ENCODE data around the gene GALNT1.

Gene GALNT1

GRCh38 chr18:35597758-35598157 is 16.2 kb downstream of the GALNT1 start:
- ChIA-PET POLR2A (no interaction called here), CTCF (no interaction called here)
- no peak for TF ChIP-seq ZNF384 (IDR thresholded peaks at IDR 0.05)
- no peak for TF ChIP-seq SP1 (IDR thresholded peaks at IDR 0.05)
- no peak for TF ChIP-seq LEF1 (IDR thresholded peaks at IDR 0.05; ENCODE audit: borderline replicate concordance)
- TF ChIP-seq FOXM1 (IDR thresholded peaks at IDR 0.05; ENCODE audit: borderline replicate concordance), result no peak
- TF ChIP-seq TARDBP (IDR thresholded peaks at IDR 0.05), result no peak
- no peak for DNase-seq (ENCODE audit: extremely low spot score)

GRCh38 chr18:35602193-35602820 is 20.8 kb downstream of the GALNT1 start:
- DNase-seq (ENCODE audit: extremely low spot score), result no peak
- CTCF ChIA-PET, result interaction anchor here (0.6 to 0.7 kb wide), 2 partner anchors 132 to 320 kb away, joined by 3 to 4 read pairs; no protein-coding TSS in a partner anchor
- no peak for TF ChIP-seq SUZ12 (IDR thresholded peaks at IDR 0.05)
- TF ChIP-seq PKNOX1 (IDR thresholded peaks at IDR 0.05), result no peak
- no peak for TF ChIP-seq L3MBTL2 (conservative IDR thresholded peaks at IDR 0.05)
- TF ChIP-seq FOXA1 (IDR thresholded peaks at IDR 0.05), result no peak
- no peak for TF ChIP-seq CTBP1 (IDR thresholded peaks at IDR 0.05; ENCODE audit: borderline replicate concordance)
- no peak for TF ChIP-seq ELF4 (IDR thresholded peaks at IDR 0.05)
- no peak for TF ChIP-seq ARNT (IDR thresholded peaks at IDR 0.05)
- TF ChIP-seq SP1 (IDR thresholded peaks at IDR 0.05), result no peak
- TF ChIP-seq ZNF384 (IDR thresholded peaks at IDR 0.05), result no peak
- no peak for TF ChIP-seq FOXK2 (IDR thresholded peaks at IDR 0.05)
- no peak for TF ChIP-seq LEF1 (IDR thresholded peaks at IDR 0.05; ENCODE audit: borderline replicate concordance)
- POLR2A ChIA-PET, result no interaction called here

- CTCF ChIA-PET, result interaction anchor here (0.6 kb wide), 1 partner anchor 320 kb away, joined by 4 read pairs; no protein-coding TSS in a partner anchor
- POLR2A ChIA-PET, result no interaction called here
- TF ChIP-seq FOXM1 (IDR thresholded peaks at IDR 0.05; ENCODE audit: borderline replicate concordance), result no peak
- no peak for TF ChIP-seq FOXA1 (IDR thresholded peaks at IDR 0.05)
- TF ChIP-seq LEF1 (IDR thresholded peaks at IDR 0.05; ENCODE audit: borderline replicate concordance), result no peak
- TF ChIP-seq BHLHE40 (IDR thresholded peaks at IDR 0.05; ENCODE audit: borderline replicate concordance), result no peak
- no peak for TF ChIP-seq HDGF (IDR thresholded peaks at IDR 0.05; ENCODE audit: borderline replicate concordance)
- TF ChIP-seq FOXK2 (IDR thresholded peaks at IDR 0.05), result no peak
- no peak for TF ChIP-seq ARNT (IDR thresholded peaks at IDR 0.05)
- no peak for TF ChIP-seq TARDBP (IDR thresholded peaks at IDR 0.05)
- TF ChIP-seq NFRKB (IDR thresholded peaks at IDR 0.05), result no peak
- TF ChIP-seq SUZ12 (IDR thresholded peaks at IDR 0.05), result no peak
- TF ChIP-seq L3MBTL2 (conservative IDR thresholded peaks at IDR 0.05), result no peak
- TF ChIP-seq ELF4 (IDR thresholded peaks at IDR 0.05), result no peak
- no peak for TF ChIP-seq CTBP1 (IDR thresholded peaks at IDR 0.05; ENCODE audit: borderline replicate concordance)
- TF ChIP-seq ZNF384 (IDR thresholded peaks at IDR 0.05), result no peak
- no peak for TF ChIP-seq PKNOX1 (IDR thresholded peaks at IDR 0.05)
- no peak for TF ChIP-seq SP1 (IDR thresholded peaks at IDR 0.05)
Observed at GRCh38 chr18:35603008-35603407, 21.5 kb downstream of the GALNT1 start.

GRCh38 chr18:35603528-35603927 is 22.0 kb downstream of the GALNT1 start:
- DNase-seq (ENCODE audit: extremely low spot score), result no peak
- POLR2A ChIA-PET, result interaction anchor here (0.7 kb wide), 1 partner anchor 13 kb away, joined by 3 read pairs; no protein-coding TSS in a partner anchor
- CTCF ChIA-PET, result no interaction called here
- TF ChIP-seq NFRKB (IDR thresholded peaks at IDR 0.05), result no peak
- TF ChIP-seq ARNT (IDR thresholded peaks at IDR 0.05), result no peak
- TF ChIP-seq BHLHE40 (IDR thresholded peaks at IDR 0.05; ENCODE audit: borderline replicate concordance), result no peak
- no peak for TF ChIP-seq PKNOX1 (IDR thresholded peaks at IDR 0.05)
- TF ChIP-seq HDGF (IDR thresholded peaks at IDR 0.05; ENCODE audit: borderline replicate concordance), result no peak
- TF ChIP-seq ELF4 (IDR thresholded peaks at IDR 0.05), result no peak
- no peak for TF ChIP-seq TARDBP (IDR thresholded peaks at IDR 0.05)
- TF ChIP-seq CTBP1 (IDR thresholded peaks at IDR 0.05; ENCODE audit: borderline replicate concordance), result no peak

More at GRCh38 chr18:35603008-35603407, 21.5 kb downstream of the GALNT1 start:
- no peak for DNase-seq (ENCODE audit: extremely low spot score)

- TF ChIP-seq SP1 (IDR thresholded peaks at IDR 0.05), result no peak
- no peak for TF ChIP-seq NFRKB (IDR thresholded peaks at IDR 0.05)
- TF ChIP-seq PKNOX1 (IDR thresholded peaks at IDR 0.05), result no peak
- TF ChIP-seq HDGF (IDR thresholded peaks at IDR 0.05; ENCODE audit: borderline replicate concordance), result no peak
- no peak for TF ChIP-seq LEF1 (IDR thresholded peaks at IDR 0.05; ENCODE audit: borderline replicate concordance)
- no peak for TF ChIP-seq TARDBP (IDR thresholded peaks at IDR 0.05)
- no peak for TF ChIP-seq CTBP1 (IDR thresholded peaks at IDR 0.05; ENCODE audit: borderline replicate concordance)
- TF ChIP-seq L3MBTL2 (conservative IDR thresholded peaks at IDR 0.05), result no peak
- no peak for TF ChIP-seq ELF4 (IDR thresholded peaks at IDR 0.05)
- no peak for TF ChIP-seq ARNT (IDR thresholded peaks at IDR 0.05)
- DNase-seq (ENCODE audit: extremely low spot score), result no peak
- ChIA-PET CTCF (no interaction called here), POLR2A (no interaction called here)
Observed at GRCh38 chr18:35604369-35604768, 22.8 kb downstream of the GALNT1 start.
